Activated naive CD4-positive, alpha-beta T cell treated with anti-CD3 and anti-CD28 coated beads, Interleukin-2, amount 50 U/mL, for 16 hours (primary cell): Measurements from ENCODE around the gene PPHLN1.
"Not testable (repeated sequence)": the region's sequence is repeated elsewhere in the genome, so short reads cannot be mapped to it uniquely, and the experiment has no call there.

Experiments used
- DNase-seq: peaks from one replicate; pipeline ENCODE4 v3.0.0-alpha.2; 2020

Gene PPHLN1

DNA sequence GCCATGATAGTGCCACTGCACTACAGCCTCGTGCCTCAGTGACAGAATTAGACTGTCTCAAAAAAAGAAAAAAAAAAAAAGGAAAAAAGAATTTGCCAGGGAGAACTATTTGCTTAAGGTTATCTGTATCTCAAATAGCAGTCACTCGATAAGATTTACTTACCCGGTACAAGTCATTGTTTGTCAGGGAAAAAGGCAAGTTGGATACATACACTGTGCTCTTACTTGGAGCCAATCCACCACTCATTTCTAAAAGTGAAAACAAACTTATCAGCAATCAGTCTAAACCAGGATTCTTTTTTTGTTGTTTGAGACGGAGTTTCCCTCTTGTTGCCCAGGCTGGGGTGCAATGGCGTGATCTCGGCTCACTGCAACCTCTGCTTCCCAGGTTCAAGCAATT is 2.1 kb upstream of the PPHLN1 start:
- no peak for DNase-seq

DNA sequence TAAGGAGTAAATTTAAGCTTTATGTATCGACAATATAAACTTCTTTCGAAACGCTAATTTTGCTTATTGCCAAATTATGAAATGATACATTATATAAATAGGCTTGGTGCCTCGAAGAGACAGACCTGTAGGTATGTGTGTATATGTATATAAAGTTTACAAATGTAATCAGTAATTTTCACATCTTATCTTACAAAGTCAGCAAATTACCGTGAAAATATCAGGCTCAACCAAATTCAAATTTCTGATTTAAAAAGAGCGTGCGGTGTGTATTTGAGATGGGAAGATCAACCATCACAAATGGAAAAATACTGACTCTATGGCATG is 678 bp upstream of the PPHLN1 start:
- no peak for DNase-seq

DNA sequence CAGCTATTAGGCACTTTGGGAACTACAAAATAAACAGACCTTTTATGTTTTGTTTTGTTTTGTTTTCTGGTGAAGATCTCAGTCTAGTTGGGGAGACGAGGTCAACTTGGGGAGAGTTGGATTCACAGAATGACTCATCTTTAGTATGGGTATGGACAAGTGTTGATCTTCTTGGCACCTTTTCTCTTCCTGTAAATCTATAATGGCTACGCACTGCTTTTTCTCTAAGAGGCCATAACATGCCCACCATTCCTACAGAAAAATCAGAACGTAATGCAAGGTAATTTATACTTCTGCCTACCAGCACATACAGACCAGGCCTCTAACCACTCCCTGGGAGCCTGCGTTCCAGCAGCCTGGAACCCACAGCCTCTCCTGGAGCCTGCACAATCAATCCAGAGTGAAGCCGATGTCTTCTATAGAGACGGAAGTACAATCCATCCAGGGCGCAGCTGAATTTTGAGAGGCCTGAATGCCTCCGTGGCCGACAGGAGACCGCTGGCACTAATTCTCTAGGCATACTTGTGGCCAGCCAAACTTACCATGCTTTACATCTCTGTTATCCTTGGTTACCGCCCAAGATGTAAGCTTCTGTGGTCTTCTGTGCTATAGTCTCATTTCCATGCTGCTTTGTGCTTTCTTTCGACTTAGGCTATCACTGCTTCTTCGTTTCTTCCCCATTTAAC is 717 bp downstream of the PPHLN1 start:
- no peak for DNase-seq

DNA sequence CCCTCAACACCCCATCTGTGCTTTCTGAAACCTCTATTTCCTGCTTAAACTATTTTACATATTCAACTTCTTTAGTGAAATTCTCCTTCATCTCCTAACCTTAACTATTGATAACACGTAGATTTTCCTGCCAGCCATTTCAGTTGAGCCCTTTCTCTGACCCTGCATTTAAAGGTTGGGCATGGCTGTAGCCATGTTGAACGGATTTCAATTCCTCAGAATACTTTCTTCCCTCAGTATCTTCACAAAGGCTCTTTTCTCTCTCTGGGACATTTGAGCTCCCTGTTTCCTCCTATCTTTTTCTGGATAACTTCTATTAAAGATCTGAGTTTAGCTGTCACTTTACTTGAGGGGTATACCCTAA is 1.2 kb downstream of the PPHLN1 start:
- no peak for DNase-seq

DNA sequence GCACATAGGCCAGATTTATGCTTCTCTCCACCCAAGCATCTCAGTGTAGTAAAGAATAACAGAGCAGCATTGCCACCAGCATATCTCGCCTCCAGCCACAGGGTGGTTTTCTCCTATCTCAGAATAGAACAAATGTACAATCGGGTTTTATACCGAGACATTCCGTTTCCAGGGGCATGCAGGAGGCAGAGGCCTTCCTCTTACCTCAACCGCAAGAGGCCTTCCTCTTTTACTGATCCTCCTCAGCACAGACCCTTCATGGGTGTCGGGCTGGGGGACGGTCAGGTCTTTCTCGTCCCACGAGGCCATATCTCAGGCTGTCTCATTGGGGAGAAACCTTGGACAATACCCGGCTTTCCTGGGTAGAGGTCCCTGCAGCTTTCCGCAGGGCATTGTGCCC is 4.1 kb downstream of the PPHLN1 start:
- DNase-seq, result not testable (repeated sequence)

DNA sequence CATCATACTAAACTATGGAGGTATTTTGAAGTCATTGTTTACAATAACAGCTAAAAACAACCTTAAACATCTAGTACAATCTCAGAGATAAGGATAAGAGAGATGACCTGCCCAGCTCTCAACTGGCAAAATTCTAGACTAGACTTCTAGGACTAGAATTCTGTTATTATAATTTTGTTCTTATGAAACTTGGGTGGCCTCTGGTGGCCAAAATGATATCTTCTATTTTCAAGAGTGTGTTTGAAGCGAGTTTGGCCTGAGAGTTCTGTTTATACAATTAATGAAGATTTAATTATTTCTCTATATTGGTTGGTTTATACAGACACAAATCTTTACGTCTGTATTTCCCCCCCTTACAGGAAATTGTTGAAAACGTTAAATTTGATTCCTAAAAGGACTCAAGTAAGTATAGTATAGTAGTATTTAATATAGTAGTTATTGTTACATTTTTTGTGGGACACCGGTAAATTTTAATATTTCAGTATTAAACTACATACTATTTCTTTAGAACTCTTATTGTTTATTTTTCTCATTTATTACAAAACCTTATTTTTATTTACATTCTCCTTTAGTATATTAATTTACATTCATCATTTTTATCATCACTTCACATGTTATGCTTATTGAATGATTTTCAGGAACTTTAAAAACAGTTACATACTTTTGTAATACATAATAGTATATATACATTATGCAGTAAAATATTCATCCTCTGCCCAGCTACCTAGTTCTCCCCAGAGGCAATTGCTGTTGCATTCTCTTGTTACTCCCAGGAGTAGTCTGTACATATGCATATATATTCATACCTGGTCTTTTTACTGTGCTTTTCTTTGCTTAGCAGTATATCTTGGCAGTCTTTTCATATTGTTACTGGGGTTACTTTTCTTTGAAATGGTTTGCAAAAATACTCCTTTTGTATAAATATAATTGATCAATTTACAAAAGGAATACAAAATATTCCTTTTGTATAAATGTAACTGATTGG is 6.6 kb downstream of the PPHLN1 start:
- no peak for DNase-seq

DNA sequence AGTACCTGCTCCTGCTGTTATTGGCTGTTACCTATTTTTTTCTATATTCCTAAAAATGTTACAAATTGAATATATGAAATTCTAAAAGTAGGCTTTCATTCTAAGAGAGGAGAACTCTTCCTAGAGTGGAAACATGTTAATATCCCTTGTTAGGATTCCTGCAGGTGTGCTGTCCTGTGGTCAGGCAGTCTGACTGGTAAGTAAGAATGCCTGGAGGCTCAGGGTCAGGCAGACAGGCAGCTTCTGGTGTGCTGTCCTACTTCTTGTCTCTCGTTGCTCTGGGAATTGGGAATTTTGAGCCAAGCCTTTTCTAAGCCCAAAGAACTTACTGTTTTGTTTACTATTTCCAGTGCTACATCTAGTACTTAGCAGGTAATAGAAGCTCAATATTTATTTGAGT is 10.3 kb downstream of the PPHLN1 start:
- no peak for DNase-seq

DNA sequence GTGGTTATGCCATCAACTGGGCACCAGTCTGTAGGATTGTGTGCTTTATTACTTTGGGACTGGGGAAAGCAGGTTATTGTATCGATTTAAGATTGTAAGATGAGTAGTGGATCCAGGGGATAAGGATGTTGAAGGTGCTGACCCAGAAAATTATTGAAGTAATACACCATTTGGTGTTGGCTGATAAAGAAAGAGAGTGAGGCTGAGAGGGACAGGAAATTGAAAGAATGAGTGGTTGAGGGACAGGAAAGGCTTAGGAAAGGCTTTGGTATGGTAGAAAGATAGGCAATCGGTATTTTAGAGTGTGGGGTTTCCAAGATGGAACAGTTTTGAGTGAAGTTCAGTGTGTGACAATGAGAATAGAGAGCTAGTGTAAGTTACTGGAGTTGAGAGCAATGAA is 12.3 kb downstream of the PPHLN1 start:
- no peak for DNase-seq

DNA sequence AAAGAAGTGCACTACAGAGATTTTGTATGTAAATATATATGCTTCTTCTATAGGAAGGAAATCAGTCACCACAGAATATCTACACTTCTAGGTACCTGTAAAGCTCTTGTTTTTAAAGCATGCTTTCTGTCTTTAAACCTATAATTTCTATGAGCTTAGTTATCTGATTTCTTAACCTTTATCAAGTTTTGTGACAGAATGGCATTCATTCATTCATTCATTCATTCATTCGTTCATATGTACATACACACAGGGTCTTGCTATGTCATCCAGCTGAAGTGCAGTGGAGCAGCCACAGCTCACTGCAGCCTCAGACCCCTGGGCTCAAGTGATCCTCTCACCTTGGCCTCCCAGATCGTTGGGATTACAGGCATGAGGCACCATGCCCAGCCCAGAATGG is 16.1 kb downstream of the PPHLN1 start:
- DNase-seq, result no peak

DNA sequence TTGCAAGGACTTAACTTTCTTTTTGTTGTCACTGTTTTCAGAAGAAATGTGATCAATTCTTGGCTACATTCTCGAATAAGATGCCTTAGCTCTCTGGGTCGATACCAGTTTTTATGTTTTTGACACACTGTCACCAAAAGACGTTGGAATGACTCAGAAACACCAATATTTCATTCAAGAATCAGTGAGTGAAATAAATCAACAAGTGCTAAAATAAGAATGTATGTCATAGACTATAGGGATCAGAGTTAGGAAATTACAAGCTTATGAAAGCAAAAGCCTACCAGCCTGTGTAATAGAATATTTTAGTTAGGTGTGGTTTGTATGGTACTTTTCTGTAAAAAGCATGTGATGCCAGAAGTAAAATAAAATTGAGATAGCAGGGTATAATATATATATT is 17.8 kb downstream of the PPHLN1 start:
- DNase-seq, result no peak

DNA sequence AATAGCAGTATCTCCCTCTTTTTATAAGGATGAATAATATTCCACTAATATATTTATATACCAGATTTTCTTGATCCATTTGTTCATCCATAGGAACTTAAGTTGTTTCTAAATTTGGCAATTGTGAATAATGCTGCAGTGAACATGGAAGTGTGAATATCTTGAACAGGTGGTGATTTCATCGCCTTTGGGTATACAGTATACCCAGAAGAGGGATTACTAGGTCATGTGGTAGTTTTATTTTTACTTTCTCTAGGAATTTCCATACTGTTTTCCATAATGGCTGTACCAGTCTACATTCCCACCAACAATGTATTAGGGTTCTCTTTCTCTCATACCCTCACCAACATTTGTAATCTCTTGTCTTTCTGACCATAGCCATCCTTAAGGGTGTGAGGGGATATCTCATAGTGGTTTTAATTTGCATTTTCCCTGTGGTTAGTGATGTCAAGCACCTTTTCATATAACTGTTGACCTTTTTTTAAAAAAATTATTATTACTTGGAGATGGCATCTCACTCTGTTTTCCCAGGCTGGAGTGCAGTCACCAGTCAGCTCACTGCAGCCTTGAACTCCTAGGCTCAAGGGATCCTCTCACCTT is 20.5 kb downstream of the PPHLN1 start:
- DNase-seq, result no peak

DNA sequence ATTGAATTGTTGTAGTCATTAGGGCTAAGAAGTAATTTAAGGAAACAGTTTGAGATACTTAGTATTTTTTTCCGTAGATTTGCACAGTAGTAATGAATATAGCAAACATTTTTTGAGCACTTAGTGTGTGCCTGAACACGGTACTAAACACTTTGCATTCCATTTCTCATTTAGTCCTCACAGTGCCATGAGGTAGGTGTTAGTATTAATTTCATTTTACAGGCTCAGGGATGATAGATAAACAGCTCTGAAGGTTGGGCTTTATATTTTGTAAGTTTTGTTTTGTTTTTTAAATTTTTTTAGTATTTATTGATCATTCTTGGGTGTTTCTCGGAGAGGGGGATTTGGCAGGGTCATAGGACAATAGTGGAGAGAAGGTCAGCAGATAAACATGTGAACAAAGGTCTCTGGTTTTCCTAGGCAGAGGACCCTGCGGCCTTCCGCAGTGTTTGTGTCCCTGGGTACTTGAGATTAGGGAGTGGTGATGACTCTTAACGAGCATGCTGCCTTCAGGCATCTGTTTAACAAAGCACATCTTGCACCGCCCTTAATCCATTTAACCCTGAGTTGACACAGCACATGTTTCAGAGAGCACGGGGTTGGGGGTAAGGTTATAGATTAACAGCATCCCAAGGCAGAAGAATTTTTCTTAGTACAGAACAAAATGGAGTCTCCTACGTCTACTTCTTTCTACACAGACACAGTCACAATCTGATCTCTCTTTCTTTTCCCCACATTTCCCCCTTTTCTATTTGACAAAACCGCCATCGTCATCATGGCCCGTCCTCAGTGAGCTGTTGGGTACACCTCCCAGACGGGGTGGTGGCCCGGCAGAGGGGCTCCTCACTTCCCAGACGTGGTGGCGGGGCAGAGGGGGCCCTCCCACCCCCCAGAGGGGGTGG is 23.4 kb downstream of the PPHLN1 start:
- not testable (repeated sequence) for DNase-seq

DNA sequence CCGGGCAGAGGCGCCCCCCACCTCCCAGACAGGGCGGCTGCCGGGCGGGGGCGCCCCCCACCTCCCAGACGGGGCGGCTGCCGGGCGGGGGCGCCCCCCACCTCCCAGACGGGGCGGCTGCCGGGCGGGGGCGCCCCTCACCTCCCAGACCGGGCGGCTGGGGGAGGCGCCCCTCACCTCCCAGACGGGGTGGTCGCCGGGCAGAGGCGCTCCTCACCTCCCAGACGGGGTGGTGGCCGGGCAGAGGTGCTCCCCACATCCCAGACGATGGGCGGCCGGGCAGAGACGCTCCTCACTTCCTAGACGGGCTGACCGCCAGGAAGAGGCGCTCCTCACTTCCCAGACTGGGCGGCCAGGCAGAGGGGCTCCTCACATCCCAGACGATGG is 24.0 kb downstream of the PPHLN1 start:
- DNase-seq, result not testable (repeated sequence)

DNA sequence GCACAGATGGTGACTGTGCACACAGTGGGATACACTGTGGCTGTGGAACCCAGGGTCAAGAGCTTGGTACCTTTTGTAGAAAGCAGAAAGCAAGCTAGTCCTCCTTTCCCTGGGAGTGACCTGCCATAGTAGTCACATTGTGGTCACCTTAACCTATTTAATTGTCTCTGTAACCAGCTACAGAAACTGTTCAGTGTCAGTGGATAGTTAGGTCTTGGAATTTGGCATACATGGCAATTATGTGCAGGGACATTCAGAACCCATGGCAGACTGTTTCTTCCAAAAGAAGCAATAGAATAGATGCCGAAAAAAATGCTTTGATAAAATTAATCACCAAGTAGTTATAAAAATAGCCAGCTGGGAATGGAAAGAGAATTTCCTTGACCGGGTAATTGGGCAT is 30.4 kb downstream of the PPHLN1 start:
- no peak for DNase-seq

DNA sequence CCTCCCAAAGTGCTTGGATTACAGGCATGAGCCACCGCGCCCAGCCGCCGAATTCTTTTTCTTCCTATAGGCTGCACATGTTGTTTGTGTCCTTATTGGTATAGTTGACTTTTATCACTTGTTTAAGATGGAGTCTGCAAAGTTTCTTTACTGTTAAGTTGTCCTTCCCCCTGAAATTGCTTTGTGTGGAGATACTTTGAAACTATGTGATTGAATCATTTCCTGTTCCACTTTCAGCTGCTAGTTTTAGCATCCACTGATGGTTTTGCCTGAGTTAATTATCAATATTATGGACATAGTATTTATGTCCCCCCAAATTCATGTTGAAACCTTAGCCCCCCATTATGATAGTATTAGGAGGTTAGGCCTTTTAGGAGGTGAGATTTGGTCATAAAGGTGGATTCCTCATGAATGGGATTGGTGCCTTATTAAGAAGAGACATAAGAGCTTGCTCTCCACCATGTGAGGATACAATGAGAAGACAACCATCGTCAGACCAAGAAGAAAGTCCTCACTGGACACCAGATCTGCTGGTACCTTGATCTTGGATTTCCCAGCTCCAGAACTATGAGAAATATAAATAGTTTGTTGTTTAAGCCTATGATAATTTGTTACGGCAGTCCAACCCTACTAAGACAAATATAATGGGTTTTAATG is 34.9 kb downstream of the PPHLN1 start:
- DNase-seq, result no peak

DNA sequence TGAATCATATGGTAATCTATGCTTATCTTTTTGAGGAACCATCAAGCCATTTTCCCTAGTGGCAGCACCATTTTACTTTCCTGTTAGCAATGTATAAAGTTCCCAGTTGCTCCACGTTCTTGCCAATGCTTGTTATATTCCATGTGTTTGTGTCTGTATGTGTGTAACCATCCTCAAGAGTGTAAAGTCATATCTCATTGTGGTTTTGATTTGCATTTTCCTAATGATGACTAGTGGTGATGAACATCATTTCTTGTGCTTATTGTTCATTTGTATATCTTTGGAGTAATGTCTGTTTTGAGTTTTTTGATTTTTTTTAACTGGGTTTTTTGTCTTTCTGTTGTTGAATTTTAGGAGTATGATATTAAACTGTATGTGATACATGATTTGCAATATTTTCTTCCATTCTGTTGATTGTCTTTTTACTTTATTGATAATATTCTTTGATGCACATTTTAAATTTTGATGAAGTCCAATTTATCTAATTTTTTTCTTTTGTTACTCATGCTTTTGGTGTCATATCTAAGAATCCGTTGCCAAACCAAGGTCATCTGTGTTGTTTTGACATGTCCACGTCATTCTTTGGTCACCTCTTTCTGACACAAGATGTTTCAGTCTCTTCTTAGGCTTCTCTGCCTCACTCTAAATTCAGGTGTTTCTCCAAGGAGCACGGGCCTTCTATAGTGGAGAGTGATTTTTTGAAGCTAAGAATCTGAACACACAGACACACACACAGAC is 36.1 kb downstream of the PPHLN1 start:
- DNase-seq, result no peak

DNA sequence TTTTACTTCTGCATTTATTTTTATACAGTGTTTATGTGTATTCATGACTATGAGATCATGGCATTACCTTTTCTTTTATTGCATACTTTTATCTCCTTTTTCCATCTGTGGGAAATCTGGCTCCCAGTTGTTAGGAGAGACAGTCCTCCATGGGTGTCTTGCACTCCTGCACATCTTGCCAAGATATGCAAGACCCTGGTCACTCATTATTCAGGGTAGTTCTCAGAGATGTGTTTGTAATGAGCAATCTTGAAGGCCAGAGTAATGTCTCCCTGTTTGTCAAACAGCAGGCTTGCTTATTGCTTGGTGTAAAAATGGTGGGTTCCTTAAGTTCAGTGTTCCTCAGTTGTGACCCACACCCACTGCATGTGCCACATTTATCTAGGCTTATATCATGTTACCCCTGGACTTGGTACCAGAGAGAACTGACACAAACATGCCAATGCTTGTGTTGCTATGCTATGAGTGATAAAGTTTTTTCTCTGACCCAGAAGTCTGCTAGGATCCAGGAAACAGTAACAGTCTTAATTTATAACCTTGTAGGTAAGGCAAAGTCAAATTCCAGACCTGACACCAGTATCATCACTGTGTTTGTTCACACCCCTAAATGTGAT is 36.8 kb downstream of the PPHLN1 start:
- no peak for DNase-seq

DNA sequence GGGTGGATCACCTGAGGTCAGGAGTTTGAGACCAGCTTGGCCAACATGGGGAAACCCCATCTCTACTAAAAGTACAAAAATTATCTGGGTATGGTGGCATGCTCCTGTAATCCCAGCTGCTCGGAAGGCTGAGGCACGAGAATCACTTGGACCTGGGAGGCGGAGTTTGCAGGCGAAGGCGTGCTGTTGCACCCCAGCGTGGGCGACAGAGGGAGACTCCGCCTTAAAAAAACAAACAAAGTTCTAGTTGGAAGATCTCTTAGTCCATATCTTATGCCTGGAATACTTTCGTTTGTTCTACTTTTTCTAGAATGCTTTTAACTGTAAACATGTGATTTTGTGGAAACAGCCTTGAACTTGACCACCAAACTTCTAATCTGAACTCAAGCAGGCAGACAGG is 38.7 kb downstream of the PPHLN1 start:
- no peak for DNase-seq

DNA sequence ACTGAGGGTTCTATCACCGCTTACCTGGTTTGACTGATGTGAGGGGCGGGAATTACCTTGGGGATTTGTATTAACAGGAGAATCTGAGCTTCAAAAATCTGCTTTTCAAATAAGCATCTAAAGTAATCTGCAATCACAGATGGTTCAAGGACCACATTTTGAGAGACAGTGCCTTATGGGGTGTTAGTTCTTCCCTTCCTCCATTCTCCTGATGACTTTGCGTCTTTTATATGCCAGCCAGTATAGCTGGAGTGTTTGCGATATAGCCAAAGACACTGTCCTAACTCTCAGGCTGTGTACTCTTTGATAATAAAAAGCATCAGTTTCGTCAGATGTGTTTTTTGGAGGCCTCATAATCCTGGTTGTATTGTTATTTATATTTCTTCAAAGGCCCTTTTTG is 39.5 kb downstream of the PPHLN1 start:
- no peak for DNase-seq

DNA sequence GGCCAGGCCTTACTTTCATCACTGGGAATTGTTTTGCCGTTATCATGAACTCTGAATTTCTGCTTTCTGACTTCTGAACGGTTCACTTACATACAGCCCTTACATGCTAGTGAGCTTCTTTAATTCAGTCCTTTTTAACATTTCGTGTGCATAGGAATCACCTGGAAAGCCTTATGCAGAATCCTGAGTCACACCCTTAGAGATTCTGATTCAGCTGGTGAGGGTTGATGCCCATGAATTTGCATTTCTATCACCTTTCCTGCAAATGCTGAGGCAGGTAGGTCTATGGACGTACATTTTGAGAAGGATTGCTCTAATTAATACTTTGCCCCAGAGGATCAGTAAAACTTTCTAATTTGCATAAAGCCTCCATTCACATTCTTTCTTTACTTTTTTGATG is 44.0 kb downstream of the PPHLN1 start:
- no peak for DNase-seq

DNA sequence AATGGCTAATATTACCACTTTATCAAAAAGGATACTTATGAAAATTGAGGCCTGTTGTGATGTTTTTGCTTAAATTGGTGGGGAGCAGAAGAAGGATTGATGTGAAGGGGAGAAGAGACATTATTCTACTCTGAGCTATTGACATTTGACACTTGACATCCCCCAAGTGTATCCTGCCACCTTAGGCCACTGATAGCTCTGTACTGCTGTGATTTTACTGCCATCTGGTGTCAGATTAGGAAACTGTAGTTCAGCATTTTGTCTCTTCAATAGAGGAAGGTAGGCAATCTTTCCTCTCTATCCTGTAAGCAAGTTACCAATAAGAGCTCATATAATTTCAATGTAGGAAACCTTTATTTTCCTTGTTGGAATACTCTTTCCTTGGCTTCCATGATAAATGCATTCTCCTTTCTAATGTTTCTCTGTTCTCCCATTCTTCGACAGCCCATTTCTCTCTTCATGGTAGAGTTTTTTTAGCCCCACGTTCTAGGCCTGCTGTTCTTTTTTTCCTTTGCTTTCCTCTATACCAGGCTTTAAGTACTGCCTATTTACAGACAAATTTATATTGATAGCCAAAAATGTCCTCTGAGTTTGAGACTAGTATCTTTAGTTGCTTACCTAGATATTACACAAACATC is 46.3 kb downstream of the PPHLN1 start:
- DNase-seq, result no peak
